ENCODE results near the gene ENKD1.

DNA sequence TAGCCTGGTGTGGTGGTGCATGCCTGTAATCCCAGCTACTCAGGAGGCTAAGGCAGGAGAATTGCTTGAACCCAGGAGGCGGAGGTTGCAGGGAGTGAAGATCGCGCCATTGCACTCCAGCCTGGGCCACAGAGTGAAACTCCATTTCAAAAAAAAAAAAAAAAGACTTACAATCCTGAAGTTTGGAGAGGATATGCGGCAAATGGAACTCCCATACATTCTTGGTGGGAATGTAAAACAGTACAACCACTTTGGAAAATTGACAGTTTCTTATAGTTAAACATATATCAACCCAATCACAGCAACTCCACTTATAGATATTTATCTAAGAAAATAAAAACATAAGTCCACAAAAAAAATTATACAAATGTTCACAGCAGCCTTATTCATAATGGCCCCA lies 40.7 kb upstream of the ENKD1 start:
- TF ChIP-seq, protein P1, sequence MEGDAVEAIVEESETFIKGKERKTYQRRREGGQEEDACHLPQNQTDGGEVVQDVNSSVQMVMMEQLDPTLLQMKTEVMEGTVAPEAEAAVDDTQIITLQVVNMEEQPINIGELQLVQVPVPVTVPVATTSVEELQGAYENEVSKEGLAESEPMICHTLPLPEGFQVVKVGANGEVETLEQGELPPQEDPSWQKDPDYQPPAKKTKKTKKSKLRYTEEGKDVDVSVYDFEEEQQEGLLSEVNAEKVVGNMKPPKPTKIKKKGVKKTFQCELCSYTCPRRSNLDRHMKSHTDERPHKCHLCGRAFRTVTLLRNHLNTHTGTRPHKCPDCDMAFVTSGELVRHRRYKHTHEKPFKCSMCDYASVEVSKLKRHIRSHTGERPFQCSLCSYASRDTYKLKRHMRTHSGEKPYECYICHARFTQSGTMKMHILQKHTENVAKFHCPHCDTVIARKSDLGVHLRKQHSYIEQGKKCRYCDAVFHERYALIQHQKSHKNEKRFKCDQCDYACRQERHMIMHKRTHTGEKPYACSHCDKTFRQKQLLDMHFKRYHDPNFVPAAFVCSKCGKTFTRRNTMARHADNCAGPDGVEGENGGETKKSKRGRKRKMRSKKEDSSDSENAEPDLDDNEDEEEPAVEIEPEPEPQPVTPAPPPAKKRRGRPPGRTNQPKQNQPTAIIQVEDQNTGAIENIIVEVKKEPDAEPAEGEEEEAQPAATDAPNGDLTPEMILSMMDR (IDR thresholded peaks at IDR 0.05; ENCODE audit: poor library complexity) = no peak
- no peak for TF ChIP-seq EZH2phosphoT487 (IDR thresholded peaks at IDR 0.05; ENCODE audit: low read depth, severe bottlenecking, unreplicated experiment)
